Stimulated activated CD8-positive, alpha-beta memory T cell treated with anti-CD3 and anti-CD28 coated beads, Interleukin-4, amount 100 ng/mL, for 48 hours (primary cell): ENCODE results near the gene ADGRF5.
"Not testable (repeated sequence)": the region's sequence is repeated elsewhere in the genome, so short reads cannot be mapped to it uniquely, and the experiment has no call there.

Experiments
- DNase-seq: peaks from one replicate; pipeline ENCODE4 v3.0.0-alpha.2; 2020

Gene ADGRF5

DNA sequence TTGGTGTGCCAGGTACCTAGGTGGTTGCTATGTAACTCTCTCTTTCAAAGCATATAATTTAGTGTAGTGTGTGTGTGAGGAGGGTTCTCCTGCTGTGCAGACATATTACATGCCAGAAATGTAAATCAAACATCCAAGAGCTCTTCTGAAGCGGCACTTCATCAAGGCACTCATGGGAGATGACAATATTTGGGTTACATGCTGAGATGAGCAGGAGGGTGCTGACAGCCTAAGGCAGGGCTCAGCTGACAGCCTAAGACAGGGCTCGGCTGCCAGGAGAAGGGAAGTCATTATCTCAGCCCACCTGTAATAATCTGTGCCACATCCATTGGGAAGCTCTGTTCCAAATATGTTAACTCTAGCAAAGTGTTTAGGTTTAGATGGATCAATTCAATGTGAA, 39.1 kb downstream of the ADGRF5 start:
- DNase-seq: no peak

DNA sequence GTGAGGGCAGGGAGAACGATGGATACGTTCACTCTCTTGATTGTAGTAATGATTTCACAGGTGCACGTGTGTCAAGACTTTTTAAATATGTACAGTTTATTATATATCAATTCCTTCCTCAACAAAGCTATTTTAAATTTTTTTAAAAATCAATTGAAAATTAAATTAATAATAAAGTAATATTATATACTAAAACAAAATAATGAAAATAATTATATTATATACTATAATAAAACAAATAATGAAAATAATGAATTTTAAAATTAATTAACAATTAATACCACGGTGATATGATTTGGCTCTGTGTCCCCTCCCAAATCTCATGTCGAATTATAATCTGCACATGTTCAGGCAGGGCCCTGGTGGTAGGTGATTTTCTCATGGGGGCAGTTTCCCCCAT, 42.7 kb downstream of the ADGRF5 start:
- no peak for DNase-seq

DNA sequence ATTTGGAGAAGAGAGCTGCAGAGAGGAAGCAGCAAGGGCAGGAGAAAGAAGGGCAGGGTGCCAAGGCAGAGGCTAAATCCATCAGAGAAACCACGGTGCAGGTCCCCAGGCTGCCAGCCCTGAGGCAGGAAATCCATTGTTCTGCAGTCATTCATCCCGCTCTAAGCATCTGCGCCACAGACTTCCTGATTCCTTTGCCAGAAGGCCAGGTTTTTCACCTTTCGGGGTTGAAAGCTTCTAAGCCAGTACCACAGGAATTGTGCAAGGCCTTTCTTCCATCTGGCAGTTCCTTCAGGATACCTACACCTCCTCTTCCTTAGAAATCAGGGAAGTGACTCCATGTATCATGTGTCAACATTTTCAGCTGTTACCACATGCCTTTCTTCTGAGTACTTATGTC, 45.6 kb downstream of the ADGRF5 start:
- no peak for DNase-seq

DNA sequence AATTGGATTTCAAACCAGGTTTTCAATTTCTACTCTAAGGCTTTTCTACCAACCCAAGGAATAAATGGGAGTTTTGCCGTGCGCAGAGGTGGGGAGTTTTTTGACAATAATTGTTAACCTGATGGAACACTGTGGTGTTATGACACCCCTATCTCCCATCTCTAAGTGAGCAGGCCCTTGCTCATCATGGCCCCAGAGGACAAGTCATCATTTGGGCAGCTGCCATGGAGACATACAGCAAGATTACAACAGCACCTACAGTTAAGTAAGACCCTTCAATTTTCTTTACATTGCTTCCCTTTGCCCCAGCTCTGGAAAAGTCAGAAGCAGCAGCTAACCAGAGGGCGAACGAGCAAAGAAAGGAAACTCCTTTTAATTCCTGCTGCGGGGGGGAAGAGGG, 54.3 kb downstream of the ADGRF5 start:
- no peak for DNase-seq

DNA sequence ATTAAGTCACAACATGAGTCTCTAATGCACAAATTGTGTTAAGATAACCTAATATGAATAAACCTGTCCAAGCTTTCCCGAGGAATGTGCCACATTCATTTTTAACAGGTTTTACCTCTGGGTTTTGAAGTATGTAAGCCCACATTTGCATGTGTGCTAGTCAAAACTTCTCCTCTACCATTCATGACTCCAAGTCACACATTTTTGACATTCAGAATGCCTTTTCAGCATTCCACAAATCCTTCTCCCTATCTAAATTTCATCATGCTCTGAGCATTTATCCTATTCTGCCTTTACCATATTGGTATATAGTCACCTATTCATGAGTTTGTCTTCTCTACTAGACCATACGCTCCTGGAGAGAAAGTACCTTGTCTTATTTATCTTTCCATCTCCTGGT, 56.5 kb downstream of the ADGRF5 start:
- DNase-seq: no peak

DNA sequence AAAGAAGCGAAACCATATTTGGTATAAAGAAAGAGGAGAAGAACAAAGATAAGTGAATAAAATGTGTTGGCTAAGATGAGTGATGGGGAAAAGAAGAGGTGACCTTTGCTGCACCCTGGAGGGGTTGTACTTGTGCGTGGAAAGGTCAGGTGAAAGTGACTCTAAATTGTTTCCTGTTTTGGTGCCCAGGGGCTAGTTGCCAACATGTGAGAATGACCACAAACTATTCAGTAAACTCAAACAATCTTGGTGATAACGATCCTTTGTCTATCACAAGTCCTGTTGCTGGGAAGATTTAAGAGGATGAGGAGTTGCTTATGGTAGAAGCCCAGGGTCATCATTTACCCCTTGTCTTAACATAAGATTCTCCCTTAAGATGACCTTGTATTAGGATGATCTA, 57.9 kb downstream of the ADGRF5 start:
- no peak for DNase-seq

DNA sequence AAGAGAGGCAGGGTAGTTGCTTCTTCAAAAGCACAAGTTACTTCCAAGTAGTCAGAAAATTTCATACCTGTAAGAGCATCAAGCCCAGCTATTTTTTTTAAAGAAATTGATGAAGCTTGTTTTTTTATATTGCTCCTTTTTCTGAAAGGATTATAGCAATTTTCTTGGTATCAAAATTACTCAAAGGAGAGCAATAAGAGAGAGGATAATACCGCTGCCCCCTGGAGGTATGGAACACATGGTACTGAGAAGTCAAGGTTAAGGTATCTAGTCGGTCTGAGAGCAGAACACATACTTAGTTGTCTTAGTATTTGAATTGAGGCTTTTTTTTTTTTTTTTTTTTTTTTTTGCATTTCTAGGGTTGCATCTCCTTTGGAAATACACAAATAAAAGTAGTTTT, 59.4 kb downstream of the ADGRF5 start:
- DNase-seq: no peak

DNA sequence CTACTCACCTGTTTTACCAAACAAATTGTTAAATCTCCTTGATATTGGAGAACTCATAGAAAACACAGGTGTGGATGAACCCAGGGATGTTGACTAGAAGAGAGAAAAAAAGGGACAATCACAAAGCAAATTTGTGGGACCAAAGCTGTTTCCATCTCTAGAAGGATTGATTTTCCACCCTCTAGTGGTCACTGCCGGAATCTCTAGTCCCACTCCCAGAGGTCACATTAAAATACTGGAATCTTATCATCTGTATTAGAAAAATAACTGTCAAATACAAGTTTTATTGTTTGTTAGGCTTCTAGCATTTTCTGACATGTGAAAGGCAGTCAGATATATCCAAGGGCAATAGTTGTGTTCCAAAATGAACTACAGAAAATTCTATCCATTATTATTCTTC, 65.8 kb downstream of the ADGRF5 start:
- DNase-seq: peak; percentile 65

DNA sequence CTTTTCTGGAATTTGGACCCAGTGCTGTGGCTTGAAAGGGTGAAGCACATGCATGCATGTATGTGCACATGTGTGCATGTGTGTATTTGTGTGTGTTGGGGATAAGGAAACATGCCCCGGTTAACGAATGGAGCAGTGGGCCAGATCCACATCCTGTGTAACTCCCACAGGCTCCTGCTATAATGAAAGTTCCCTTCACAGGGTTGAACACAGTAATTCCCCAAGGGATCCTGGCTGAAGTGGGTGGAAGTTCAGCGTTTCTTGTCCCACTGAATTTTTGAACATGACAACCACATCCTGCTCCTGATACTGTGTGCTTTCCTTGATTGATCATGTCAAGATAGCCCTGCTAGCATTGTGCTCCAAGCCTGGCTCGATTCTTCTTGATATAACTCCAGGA, 70.2 kb downstream of the ADGRF5 start:
- not testable (repeated sequence) for DNase-seq

DNA sequence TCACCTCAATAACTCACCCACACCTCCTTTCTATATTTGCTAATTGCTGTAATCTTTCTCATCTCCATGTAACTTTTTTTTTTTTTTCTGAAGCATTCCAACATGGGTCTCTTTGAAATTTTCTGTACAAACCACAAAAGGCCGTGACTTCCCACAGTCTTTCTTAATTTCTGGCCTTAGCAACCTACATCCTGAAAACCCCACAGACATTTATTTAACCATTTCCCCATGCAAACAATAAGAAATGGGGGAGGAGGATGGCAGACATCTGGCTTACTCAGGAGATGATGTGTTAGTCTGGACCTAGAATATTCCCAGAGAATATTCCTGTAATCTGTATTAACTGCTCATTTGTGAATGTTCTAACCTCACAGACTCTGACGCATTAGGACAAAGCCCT, 70.9 kb downstream of the ADGRF5 start:
- no peak for DNase-seq

DNA sequence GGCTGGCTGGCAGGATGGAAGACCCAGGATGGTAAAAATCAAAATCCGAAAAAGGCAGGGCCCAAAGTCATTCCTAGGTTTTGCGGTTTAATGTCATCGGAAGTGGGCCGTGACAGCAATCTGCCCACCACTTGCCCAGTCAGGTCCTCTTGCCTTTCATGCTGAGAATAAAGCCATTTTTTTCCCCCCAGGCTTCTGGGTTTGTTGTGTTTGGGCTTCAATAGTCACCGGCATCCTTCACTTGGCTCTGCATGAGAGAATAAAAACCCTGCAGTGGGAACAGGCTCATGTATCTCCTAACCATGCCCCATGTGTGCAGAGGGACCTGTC, 72.4 kb downstream of the ADGRF5 start:
- DNase-seq: no peak

DNA sequence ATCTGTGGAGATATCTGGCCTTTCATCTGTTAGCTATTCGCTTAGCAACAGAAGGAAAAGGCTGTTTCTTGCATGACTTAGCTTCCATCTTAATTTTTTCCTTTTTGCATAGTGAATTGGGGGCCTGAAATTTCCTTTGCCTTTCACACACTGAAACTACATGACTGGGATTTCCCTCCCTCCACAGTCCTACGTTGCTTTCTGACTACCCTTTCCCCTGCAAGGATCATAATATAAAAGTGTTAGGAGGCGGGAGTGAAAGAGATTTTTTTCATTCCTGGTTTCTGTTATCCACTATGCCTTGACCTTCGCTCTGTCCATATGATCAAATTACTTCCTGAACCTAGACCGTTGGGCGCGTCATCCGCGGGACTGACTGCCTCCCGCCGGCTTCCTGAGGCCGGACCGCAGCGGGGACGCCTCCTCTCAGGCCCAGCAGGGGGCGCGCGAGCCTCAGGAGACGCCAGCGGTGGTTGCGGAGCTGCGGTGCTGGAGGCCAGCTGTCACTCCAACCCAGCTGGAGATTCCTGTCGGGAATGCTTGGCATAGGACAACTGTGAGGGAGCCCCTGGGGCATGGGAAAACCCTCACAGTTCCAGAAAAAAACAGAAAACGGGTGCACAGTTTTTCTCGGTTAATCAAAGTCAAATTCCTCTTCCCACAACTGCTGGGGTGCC, 72.9 kb downstream of the ADGRF5 start:
- DNase-seq: peak; percentile 85

DNA sequence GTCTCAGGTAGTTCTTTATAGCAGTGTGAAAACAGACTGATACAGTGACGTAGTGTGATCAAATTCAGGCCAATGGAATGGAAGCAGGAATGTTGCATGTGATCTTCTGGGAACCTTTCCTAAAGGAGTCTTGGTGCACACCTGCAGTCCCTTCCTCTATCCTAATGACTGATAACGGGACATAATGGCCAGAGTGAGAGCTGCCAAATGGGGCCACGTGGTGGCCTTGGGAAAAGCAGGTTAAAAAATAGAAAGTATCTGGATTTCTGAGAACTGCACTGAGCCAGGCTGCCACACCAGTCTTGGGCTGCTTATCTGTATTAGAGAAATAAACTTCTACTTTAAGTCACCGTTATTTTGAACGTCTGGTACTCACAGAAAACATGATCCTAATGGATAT, 76.6 kb downstream of the ADGRF5 start:
- no peak for DNase-seq

DNA sequence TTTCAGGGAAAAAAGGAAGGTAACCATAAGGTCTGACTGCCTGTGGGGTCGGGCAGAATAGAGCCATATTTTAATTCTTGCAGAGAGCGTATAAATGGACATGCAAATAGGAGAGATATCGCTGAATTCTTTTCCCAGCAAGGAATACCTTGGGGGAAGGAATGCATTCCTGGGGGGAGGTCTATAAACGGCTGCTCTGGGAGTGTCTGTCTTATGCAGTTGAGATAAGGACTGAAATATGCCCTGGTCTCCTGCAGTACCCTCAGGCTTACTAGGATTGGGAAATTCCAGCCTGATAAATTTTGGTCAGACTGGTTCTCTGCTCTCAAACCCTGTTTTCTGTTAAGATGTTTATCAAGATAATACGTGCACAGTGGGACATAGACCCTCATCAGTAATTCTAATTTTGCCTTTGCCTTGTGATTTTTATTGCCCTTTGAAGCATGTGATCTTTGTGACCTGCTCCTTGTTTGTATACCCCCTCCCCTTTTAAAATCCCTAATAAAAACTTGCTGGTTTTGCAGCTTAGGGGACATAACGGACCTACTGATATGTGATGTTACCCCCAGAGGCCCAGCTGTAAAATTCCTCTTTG, 79.4 kb downstream of the ADGRF5 start:
- DNase-seq: not testable (repeated sequence)

DNA sequence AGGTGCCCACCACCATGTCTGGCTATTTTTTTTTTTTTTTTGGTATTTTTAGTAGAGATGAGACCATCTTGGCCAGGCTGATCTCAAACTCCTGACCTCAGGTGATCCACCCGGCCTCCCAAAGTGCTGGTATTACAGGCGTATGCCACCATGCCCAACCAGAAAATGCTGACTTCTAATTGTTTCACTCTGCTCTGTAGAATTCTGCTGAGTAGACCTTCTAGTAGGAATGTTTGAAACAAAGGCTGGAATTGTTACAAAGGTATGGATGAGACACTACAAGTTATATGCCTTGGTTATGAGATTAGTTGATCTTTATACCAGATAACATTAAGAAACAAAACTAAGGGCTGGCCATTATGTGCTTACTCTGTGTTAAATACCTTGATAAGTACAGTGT, 83.7 kb downstream of the ADGRF5 start:
- DNase-seq: no peak

DNA sequence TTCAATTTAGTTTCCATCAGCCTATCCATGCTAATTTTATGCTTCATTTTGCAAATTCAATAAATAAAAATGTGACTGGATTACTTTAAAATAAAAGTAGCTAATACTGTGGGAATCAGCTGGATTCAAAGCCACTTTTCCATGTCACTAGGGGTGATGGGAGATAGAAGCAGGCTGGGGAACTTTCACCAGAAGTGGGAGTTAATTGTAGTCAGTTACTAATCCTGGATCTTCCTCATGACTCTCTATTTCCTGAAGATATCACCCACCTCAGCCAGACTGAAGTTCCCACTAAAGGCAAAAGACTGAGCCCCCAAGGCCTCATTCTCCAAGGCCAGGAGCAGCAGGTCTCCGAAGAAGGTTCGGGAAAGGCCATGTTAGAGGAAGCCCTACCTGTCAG, 86.7 kb downstream of the ADGRF5 start:
- not testable (repeated sequence) for DNase-seq

DNA sequence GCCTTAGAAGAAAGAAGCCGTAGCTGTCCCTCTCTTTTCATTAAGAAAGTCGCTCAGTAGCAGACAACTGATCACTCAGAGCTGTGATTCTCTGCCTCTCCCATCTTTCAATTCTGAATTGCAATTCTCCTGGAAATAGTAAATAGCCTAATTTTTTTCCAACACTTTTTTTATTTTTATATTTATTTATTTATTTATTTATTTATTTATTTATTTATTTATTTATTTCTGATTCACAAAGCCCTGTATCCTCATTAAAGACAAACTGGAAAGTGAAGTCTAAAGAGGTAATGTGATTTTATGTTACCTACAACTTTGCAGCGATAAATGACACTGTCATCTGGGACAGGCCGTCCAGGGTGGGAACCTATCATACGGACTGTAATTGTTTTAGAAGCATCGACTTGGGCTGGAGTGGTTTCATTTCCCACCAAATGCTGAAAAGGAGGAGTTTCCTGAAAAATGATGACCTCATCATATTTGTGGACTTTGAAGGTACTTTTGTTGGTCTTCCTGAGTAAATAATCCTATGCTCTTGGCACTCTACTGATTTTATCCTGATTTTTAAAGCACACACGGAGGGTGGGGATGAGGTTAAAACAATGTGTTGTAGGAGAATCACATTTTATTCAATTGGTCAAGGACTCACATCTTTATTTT, 87.4 kb downstream of the ADGRF5 start:
- not testable (repeated sequence) for DNase-seq

DNA sequence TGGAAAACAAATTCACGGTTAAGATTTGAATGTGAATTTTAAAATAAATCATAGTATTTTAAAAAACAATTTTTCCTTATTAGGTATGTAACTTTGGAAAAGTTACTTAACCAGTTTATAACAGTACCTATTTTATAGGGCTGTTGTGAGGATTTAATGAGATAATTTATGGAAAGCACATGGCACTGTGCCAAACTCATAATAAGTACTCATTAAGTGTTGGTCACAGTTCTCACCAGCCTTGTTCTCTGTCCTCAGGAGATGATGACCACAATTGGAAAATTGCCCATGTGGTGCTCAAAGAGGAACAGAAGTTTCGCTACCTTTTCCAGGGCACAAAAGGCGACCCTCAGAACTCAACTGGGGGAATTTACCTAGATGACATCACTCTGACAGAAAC, 88.9 kb downstream of the ADGRF5 start:
- no peak for DNase-seq

DNA sequence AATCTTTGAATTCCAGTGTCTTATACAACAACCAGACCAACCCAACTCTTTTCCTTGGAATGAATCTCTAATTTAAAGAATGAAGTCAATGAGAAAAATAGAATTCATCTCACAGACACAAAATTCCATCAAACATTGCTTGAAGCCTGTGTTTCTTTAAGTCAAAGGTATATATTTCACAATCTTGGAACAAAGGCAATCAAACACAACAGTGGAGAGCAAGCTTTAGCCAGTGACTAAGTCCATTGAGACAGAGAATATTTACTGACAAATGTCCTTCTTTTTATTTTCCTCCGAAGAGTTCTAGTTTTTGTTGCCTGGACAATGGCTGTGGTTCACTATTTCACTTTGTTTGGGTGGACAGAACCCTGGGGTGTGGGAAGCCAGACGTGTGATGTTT, 92.8 kb downstream of the ADGRF5 start:
- no peak for DNase-seq

DNA sequence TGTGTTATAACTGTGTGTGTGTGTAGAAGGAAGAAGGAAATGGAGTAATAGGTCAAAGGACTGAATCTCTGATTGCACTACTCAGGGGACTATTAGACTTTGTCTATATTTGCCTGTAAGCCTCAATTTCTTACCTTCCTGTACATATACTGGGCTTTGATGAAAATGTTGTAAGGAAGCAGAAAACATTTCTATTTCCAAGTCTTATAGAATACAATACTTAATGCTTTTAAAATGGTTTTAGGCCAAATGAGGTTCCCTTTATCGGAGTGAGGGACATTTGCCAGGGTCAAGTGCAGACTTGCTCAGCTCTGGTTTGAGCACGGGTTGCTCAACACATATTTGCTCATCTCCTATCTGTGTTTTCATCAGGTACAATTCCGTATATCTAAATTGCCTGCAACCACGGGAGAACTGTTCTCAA, 100.3 kb downstream of the ADGRF5 start:
- DNase-seq: no peak

DNA sequence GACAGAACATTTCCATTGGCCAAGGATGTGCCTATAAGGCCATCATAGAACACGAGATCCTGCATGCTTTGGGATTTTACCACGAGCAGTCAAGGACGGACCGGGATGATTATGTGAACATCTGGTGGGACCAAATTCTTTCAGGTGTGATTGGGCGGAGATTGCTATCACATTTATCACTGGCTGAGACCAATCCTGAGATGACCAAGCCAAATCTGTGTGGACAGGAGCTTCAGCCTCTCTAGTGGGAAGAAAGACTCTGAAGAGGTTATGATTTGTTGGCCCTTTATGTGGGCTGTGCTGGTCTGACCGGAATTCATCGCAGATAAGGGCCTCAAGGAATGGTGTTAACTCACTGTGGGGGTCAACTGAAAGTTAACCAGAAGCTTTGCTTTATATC, 102.2 kb downstream of the ADGRF5 start:
- no peak for DNase-seq

DNA sequence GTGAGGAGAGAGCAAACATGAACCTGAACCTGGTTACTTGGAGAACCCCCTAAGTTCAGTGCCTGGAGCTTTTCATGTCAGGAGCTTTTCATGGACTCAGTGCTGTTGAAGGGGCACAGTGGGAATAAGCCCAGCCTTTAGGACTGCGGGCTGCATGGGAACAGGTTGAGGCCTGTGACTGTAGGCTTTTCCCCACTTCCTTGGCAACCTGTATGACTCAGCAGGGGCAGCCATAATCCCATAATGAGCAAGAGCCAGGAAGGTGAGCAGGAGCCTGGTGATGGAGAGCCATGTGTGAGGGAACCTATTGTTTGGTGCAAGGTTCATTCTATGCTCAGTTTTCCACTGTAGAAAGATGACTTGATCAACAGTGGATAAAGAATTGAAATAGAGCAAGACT, 105.1 kb downstream of the ADGRF5 start:
- DNase-seq: no peak

DNA sequence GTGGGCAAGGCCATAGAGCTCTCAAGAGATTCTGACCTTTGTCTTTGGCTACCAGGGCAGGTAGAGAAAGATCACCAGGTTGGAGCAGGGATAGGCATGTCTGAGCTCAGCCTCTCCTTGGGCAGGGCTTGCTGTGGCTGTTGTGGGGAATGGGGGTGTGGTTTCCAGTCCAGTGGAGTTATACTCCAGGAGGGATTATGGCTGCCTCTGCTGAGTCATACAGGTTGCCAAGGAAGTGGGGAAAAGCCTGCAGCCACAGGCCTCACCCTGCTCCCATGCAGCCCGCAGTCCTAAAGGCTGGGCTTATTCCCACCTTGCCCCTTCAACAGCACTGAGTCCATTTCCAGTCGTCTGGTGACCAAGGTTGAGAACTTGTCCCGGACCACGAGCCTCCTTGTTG, 106.6 kb downstream of the ADGRF5 start:
- DNase-seq: no peak

DNA sequence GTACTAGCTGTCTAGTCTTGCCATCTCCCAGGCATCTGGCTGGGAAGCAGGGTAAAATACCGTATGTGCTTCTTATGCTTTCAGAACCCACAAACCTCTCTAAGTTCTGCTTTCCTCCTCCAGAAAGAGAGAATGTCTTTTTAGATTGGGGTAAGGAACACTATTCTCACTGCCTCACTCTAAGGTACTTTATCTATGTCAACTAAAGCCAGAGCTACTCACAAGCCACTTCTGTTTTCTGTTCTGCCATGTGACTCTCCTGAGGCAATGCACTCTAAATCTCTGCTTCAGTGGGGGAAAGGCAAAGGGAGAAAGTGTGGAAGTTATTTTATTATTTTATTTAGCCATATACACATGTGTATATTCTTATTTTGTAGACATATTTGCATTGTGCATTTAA, 112.9 kb downstream of the ADGRF5 start:
- no peak for DNase-seq
